ENCODE results near the gene UPK1B. TPM values are rescaled to one million over a fixed set of nuclear protein-coding genes. Genes with fewer than 3 reads are reported as not detected.

The UPK1B gene
- total and polyA plus RNA-seq, 9 of the 15 experiments (the other 6 are each of a cell fraction or from before 2014, with no cell fraction given): 0.22 to 1.2 (median 0.51) TPM

DNA sequence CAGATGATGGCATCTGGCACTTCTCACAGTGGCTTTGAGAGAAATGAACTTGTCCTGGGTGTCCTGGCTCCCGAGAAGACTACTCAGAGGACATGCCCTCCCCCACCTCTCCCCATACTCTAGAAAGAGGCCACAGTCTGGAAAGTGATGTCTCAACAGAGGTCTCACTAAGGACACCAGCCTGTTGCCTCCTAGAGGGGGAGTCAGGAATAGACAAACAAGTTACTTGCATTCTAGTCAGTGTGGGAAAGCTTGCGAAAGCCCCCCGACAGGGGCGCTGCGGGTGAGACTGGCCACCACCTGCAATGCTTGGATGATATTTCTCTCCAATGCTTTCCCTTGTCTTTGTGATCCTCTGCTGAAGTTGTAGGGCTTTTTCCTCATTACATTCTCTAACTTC lies 50.1 kb downstream of the UPK1B start:
- no peaks in the 10 kb centered on the region for H3K9me1 ChIP-seq (ENCODE audit: control insufficient read depth, insufficient read depth, low read length)
- FAIRE-seq (no peak), ATAC-seq (no peak), DNase-seq (ENCODE audit: extremely low read depth in 1 of 4, low spot score in 3 of 4) (no peak)
- no peaks in the 10 kb centered on the region for H3K9me3 ChIP-seq (replicated peaks; ENCODE audit: control insufficient read depth, insufficient read depth, low read depth, low read length)
- CTCF ChIA-PET (ENCODE audit: low intra/inter-chr PET ratio): no interaction called here
- no peak overlapping the region for H2AFZ ChIP-seq (ENCODE audit: low read depth, low read length)
- H3K27ac ChIP-seq (ENCODE audit: extremely low read depth, low read depth, low read length): no peak overlapping the region
- H3K4me2 ChIP-seq (ENCODE audit: insufficient read depth, low read length): no peak overlapping the region
- H3K4me1 ChIP-seq (replicated peaks in 1 of 2; ENCODE audit: control insufficient read depth in 2 of 2, insufficient read depth in 2 of 2, low read length in 2 of 2): no peaks in the 10 kb centered on the region; a peak in 1 of 5 replicates
- no peaks in the 10 kb centered on the region for H3K79me2 ChIP-seq (ENCODE audit: control insufficient read depth, insufficient read depth, low read length)
- in situ Hi-C loops (cut with MboI) (no loop called here), intact Hi-C loops (cut with micrococcal nuclease) (no loop called here)
- H3K27me3 ChIP-seq (ENCODE audit: control insufficient read depth in 2 of 2, insufficient read depth in 2 of 2, low read length in 2 of 2): no peaks in the 10 kb centered on the region
- H4K20me1 ChIP-seq (replicated peaks; ENCODE audit: control insufficient read depth, insufficient read depth, low read length): no peaks in the 10 kb centered on the region; the same call in 1 of the 2 replicates
- 95% methylated on average over 5 of the region's 5 CpGs for WGBS (ENCODE audit: insufficient coverage, low coverage, missing lambda C conversion rate)
- no peak overlapping the region for H3K9ac ChIP-seq (ENCODE audit: insufficient read depth in 1 of 2, low read depth in 2 of 2, low read length in 2 of 2)
- BruUV-seq (replicated peaks): no TSS peak
- peaks cover 38% of the 10 kb centered on the region; the same call in 2 of the 3 replicates for H3K36me3 ChIP-seq (ENCODE audit: control insufficient read depth, insufficient read depth, low read length)
- H3K4me3 ChIP-seq: no peak overlapping the region
- POLR2A ChIA-PET: interaction anchor here (0.6 kb wide), 1 partner anchor 801 kb away, joined by 3 read pairs; no protein-coding TSS in a partner anchor
- TF ChIP-seq ZBTB17 (CRISPR knock-in tag; IDR thresholded peaks at IDR 0.05) (no peak), FOSL1 (tag; conservative IDR thresholded peaks at IDR 0.05) (no peak), RERE (CRISPR knock-in tag; IDR thresholded peaks at IDR 0.05; ENCODE audit: borderline replicate concordance) (no peak), CREB1 (IDR thresholded peaks at IDR 0.05) (no peak), CREB1 (CRISPR knock-in tag; IDR thresholded peaks at IDR 0.05) (no peak), ZNF561 (CRISPR knock-in tag; conservative IDR thresholded peaks at IDR 0.05) (no peak), TEAD4 (IDR thresholded peaks at IDR 0.05; ENCODE audit: low read length) (no peak), TEAD4 (CRISPR knock-in tag; IDR thresholded peaks at IDR 0.05; ENCODE audit: borderline replicate concordance) (no peak), ZNF668 (CRISPR knock-in tag; IDR thresholded peaks at IDR 0.05) (no peak)
- TF ChIP-seq, protein P1, sequence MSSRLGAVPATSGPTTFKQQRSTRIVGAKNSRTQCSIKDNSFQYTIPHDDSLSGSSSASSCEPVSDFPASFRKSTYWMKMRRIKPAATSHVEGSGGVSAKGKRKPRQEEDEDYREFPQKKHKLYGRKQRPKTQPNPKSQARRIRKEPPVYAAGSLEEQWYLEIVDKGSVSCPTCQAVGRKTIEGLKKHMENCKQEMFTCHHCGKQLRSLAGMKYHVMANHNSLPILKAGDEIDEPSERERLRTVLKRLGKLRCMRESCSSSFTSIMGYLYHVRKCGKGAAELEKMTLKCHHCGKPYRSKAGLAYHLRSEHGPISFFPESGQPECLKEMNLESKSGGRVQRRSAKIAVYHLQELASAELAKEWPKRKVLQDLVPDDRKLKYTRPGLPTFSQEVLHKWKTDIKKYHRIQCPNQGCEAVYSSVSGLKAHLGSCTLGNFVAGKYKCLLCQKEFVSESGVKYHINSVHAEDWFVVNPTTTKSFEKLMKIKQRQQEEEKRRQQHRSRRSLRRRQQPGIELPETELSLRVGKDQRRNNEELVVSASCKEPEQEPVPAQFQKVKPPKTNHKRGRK (tag; IDR thresholded peaks at IDR 0.05): no peak
- TF ChIP-seq, protein P2, sequence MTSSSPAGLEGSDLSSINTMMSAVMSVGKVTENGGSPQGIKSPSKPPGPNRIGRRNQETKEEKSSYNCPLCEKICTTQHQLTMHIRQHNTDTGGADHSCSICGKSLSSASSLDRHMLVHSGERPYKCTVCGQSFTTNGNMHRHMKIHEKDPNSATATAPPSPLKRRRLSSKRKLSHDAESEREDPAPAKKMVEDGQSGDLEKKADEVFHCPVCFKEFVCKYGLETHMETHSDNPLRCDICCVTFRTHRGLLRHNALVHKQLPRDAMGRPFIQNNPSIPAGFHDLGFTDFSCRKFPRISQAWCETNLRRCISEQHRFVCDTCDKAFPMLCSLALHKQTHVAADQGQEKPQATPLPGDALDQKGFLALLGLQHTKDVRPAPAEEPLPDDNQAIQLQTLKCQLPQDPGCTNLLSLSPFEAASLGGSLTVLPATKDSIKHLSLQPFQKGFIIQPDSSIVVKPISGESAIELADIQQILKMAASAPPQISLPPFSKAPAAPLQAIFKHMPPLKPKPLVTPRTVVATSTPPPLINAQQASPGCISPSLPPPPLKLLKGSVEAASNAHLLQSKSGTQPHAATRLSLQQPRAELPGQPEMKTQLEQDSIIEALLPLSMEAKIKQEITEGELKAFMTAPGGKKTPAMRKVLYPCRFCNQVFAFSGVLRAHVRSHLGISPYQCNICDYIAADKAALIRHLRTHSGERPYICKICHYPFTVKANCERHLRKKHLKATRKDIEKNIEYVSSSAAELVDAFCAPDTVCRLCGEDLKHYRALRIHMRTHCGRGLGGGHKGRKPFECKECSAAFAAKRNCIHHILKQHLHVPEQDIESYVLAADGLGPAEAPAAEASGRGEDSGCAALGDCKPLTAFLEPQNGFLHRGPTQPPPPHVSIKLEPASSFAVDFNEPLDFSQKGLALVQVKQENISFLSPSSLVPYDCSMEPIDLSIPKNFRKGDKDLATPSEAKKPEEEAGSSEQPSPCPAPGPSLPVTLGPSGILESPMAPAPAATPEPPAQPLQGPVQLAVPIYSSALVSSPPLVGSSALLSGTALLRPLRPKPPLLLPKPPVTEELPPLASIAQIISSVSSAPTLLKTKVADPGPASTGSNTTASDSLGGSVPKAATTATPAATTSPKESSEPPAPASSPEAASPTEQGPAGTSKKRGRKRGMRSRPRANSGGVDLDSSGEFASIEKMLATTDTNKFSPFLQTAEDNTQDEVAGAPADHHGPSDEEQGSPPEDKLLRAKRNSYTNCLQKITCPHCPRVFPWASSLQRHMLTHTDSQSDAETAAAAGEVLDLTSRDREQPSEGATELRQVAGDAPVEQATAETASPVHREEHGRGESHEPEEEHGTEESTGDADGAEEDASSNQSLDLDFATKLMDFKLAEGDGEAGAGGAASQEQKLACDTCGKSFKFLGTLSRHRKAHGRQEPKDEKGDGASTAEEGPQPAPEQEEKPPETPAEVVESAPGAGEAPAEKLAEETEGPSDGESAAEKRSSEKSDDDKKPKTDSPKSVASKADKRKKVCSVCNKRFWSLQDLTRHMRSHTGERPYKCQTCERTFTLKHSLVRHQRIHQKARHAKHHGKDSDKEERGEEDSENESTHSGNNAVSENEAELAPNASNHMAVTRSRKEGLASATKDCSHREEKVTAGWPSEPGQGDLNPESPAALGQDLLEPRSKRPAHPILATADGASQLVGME (CRISPR knock-in tag; IDR thresholded peaks at IDR 0.05): no peak
